ENCODE data around the gene CENPE.

The CENPE gene

DNA sequence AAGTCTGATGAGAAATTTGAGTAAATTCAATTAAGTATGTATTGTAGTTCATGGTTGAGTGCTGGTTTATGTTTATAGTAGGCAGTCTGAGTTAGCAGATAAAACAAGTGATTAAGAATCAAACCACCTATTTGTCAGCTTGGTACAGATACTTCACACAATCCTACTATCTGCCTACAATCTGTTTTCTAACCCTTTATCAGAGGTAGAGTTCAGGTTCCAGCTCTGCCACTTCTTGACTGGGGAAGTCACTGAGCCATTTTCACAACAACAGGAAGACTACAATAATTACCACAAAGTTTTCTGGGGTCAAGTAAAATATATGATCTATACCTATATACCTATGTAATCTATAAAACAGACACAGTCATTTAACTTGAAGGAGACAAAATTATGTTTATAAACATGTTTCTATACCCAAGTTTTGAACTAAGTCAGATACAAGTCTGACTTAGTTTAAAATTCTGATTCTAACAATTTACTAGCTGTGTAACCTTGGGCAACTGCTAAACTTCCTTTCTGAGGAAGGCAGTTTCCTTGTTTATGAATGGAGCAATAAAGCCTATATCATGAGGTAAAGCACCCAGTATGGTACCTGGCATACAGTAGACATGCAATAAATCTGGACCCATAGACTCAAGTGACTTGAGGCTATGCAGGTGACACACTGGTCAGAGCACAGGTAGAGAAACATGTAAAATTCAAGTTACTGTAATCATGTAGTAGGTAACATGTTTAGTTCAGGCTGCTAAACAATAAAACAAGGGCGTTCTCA lies 61.3 kb downstream of the CENPE start:
- no peak for DNase-seq (ENCODE audit: low read depth in 2 of 2)

DNA sequence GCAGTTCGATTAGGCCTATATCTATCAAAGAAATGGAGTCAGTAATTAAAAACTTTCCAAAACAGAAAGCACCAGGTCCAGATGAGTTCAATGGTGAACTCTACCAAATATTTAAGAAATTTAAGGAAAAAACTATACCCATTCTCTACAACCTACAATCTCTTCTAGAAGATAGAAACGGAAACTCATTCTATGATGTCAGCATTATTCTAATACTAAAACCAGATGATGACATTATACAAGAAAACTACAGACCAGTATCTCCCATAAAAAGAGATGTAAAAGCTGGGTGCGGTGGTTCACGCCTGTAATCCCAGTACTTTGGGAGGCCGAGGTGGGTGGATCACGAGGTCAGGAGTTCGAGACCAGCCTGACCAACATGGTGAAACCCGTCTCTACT lies 69.0 kb downstream of the CENPE start:
- DNase-seq (ENCODE audit: low read depth in 2 of 2), result no peak

DNA sequence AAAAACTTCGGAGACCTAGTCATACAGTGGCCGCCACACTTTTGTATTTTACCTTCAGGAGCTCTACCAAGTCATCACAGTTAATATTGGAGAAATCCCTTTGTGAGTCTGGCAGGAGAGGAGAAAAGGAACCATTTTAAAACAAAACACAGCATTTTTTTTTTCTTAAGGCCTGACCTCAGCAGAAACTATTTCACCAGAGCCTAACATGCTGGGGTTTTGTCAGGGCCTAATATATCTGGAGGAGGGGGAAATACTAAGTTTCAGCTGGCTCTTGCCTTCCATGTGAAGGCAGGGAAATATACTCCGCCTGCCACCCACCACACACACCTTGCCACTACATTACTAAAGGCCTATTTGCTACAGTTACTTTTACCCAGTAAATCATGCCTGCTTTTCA lies 72.0 kb downstream of the CENPE start:
- no peak for DNase-seq (ENCODE audit: low read depth in 2 of 2)

DNA sequence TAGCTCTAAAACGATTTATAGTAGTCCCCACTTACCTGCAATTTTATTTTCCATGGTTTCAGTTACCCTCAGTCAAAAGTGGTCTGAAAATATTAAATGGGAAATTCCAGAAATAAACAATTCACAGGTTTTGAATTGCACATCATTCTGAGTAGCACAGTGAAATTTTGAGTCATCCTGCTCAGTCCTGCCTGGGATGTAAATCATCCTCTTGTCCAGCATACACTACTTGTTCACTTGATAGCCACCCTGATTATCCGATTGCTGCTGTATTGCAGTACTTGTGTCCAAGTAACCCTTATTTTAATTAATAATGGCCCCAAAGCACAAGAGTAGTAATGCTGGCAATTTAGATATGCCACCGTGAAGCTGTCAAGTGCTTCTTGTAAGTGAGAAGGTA lies 75.0 kb downstream of the CENPE start:
- DNase-seq (ENCODE audit: low read depth in 2 of 2), result no peak

DNA sequence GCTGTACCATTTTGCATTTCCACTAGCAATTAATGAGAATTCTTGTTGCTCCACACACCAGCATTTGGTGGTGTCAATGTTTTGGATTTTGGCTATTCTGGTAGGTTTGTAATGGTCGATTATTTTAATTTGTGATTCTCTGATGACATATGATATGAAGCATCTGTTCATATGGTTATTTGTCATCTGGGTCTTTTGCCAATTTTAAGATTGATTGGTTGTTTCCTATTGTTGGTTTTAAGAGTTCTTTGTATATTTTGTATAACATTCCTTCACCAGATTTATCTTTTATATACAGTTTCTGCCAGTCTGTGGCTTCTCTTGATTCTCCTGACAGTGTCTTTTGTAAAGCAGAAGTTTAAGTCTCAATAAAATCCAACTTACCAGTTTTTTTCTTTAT lies 80.0 kb downstream of the CENPE start:
- no peak for DNase-seq (ENCODE audit: low read depth in 2 of 2)

DNA sequence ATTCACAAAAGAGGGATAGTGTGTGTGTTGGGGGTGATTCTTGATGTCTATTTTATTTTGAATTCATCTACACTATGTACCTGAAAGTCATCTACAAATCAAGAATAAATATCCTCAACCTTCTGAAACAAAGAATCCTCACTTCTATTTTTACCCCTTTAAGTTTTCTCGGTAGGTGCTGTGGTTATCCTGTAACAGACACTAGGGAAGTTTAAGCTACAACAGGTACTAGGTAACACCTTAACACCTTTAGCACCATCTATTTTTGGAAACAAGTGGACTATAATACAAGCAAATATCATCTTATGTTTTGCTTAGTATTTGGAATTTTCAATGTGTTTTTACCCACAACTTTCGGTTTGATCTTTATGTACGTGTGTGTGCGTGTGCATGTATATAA lies 86.5 kb downstream of the CENPE start:
- DNase-seq (ENCODE audit: low read depth in 2 of 2), result no peak

DNA sequence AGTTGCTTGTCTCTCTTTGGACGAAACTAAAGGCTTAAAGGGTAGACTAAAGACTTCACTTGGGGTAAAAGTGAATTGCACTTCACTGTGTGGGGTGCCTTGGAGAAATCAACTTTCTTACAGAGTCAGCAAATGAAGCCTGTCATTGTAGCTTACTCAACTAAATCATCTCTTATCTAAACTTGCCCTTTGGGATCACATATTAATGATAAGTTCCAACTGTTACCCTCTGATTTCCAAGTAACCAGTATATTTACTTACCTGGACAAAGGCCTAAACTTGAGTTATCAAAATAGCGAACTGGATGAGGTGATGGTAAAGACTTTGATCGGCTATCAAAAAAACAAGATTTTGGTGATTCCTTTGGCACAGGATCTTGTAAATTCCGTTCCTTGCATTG lies 89.6 kb downstream of the CENPE start:
- DNase-seq (ENCODE audit: low read depth in 2 of 2), result no peak

DNA sequence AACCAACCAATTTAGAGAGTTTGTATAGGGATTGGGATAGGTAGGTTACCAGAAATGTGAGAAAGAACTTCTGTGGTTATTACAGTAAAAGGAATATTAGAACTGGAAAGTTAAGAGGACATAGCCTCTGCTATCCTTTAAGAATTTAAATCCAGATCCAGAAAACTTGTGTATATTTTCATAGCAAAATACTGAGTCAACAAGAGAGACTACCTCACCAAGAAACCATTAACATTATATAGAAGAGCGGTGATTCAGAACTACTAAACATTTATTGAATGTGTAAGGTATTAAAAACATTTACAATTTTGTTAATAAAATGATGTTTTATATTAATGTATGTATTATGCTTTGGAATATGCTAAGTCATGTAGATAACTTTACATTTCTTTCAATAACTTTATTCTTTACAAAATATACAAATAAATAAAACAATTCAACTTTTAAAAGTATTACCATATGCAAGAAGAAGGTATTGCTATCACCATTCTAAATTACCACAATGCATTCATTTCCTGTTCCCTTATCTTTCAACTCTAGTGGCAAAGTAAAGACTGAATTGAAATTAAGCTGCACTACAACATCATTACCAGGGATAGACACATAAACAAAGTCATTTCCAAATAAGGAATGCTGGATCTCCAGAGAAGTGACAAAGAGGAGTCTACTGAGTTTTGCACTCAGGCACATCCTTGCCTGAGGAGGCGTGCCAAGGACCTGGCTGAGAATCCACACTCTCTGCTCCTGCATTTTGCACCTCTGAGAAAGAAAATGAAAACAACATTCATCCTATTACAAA lies 92.4 kb downstream of the CENPE start:
- no peak for DNase-seq (ENCODE audit: low read depth in 2 of 2)

DNA sequence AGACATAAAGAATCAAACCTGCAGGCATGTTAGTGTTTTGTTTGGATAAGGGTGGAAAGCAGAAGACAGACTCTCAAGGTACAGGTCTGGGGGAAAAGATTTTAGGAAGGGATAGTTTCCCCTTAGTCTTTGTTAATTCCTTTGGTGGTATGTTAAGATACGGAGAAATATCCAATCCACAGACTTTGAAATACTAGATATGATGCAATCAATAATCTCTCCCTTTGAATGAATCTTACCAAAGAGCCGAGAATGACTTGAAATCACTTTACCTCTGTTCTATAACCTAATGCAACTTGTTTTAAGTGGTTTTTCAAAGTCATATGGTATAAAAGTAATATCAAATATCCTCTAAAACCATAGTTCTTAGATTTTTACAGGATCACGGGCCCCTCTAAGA lies 93.3 kb downstream of the CENPE start:
- no peak for DNase-seq (ENCODE audit: low read depth in 2 of 2)

DNA sequence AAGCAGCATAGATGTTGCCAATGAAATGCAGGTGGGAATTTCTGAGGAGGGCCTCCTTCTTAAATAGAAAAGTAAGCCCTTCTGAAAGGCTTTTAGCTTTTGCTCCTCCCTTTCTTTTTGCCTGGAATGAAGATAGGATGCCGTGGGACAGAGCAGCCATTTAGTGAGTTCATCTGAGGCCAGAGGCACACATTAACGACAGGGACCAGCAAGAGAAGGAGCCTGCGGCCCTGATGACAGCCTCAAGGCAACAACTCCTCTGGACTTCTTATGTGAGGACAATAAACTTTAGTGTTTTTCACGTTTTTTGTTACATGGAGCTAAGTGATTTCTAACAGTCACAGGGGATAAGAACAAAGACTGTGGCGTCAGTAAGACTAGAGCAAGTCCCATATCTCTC lies 97.5 kb downstream of the CENPE start:
- DNase-seq (ENCODE audit: low read depth in 2 of 2), result no peak

DNA sequence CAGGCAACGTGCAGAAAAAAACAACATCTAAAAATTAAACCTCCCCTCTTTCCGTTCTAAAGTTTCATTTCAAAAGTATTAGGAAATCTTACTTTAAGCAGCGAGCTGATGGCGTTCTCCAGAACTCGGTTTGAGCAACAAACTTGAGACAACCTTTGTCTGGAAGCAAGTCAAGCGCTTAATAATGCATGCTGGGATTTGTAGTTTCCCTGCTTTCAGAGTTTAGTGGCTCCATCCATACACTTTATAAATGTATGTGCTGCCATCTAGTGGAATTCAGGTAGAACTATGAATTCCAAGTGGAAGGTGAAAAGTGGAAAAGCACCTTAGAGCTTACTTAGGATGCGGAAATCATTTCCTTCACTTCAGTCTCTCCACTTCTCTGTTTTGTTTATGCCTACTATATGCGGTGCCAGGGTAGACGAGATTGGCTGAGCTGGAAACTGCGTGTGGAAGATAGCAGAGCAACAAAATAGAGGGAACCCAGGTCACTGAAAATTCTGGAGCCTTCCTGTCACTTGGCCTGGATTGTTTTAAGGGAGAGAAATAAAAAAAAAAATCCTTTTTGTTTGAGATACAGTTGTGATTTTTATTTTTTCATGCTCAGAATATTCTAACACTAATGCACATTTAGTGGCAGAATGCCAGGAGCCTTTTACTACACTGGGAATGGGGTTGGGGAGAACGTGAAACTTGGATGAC lies 98.3 kb downstream of the CENPE start, which contains the start of gene BDH2:
Gene BDH2 (minus strand): TSS at position 144 of the 702 bp plus-strand sequence. CDS start 3,580 bp downstream, outside the sequence.
- DNase-seq (ENCODE audit: low read depth in 2 of 2), result no peak

DNA sequence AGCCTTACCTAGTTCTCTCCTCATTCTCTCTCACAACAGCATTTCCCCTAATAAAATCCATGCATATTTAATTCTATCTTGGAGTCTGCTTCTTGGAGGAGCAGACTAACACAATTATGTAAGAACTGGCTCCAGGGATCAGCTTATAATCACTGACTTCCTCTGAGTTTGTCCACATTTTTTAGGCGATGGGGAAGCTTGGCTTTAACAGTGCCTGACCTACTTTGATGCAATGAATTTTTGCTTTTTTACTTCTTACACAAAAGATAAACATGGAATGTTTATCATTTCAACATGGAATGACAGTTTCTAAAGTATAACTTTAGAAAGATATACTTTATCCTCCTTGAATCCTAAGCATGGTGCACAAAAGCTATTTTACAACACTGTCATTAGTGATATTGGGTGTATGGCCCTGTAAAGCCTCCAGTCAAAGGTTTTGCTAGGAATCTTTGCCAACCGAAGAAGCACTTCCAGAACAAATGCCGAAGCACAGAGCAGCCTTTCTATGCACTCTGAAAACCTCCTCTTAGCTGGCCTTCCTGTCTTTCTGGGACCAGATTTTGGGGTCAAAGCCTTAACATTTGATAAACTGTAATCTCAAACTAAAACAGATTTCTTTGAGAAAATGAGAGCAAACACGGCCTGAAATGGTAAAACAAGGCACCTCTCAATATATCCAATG lies 99.2 kb downstream of the CENPE start:
- no peak for DNase-seq (ENCODE audit: low read depth in 2 of 2)

DNA sequence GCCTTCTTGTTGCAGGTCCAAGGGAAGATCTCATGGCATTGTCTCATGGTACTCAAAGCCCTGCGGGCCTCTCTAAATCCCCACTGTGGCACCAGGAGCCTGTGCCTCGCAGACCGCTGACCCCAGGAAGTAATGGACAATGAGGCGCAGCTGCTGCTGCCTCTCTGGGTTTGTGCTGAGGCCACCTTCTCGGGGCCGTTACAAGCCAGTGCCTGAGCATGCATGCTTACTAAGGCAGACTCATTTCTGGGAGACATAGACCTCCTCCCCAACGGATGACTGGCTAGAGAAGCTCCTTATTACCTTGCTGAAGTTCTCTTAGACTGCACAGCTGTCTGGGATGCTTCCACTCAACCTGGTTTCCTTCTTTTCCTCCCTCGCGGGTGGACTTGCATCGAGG lies 99.8 kb downstream of the CENPE start:
- no peak for DNase-seq (ENCODE audit: low read depth in 2 of 2)

DNA sequence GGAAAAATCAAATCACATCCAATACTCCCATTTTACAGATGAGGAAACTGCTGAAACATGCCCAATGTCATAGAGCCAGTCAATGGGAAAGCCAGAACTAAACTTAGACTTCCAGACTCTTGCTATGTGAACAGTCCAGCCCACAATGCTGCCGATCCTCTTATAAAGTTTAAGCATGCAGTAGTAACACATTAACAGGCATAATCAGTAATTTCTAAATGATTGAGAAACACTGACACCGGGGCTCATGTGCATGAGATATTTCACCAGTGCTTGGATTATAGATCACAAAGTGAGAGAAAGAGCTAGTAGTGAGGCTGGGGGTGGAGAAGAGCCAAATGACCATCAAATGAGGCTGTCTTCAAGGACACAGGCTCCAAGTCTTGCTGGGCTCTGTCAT lies 101.0 kb downstream of the CENPE start:
- DNase-seq (ENCODE audit: low read depth in 2 of 2), result no peak

DNA sequence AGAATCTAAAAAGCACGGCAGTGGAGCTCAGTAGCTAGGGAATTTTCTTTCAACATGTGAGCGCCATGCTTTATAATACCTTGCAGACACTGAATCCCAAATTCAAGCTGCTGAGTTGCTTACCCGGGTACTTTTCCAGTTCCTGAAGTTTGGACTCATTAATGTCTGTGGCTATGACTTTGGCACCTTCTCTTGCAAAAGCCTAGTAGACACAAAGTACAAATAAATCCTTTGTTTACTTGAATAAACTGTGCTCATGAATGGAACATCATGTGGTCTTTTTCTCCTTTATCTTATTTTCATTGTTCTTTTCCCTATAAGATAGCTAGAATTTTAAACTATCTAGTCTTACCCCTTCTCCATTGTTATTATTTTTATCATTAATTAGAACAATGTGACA lies 103.1 kb downstream of the CENPE start:
- no peak for DNase-seq (ENCODE audit: low read depth in 2 of 2)

DNA sequence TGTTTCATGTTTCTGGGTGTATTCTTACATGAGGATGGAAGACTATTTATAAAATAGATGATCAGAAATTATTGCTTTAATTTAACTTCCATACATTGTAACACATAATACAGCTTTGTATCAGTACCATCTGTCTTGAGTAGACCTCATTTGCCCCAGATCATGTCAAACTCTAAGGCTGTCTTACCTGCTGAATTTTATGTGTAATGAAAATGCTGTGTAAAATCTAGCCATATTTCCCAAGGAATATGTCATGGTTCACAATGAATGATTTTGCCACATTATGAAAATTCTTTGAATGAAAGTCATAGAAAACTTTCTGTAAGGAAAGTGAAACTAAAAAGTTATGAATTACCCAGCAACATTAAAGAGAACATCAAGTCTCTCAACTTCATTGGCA lies 105.9 kb downstream of the CENPE start:
- no peak for DNase-seq (ENCODE audit: low read depth in 2 of 2)

DNA sequence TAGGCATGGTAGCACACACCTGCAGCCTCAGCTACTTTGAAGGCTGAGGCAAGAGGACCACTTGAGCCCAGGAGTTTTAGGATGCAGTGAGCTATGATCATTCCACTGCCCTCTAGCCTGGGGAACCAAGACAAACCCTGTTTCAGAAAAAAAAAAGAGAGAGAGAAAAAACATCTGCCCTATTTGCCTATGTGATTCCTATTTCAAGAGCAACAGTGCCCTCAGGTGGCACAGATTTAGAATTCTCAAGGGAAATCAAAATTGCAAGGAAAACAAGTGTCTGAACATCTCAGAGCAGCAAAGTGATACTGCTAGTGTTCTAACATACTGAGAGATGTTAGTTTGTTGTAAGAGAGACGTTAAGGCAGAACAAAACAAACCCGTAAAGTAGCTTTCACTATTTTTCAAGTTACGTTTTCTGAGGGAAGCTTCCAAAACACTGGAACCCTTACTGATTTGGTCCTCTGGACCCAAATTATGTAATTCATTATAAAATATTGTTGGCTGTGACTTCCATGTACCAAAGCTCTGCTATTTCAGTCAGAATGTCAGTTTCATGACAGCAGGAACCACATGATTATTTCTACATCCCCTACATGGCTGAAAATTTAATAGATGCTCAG lies 106.4 kb downstream of the CENPE start:
- no peak for DNase-seq (ENCODE audit: low read depth in 2 of 2)

DNA sequence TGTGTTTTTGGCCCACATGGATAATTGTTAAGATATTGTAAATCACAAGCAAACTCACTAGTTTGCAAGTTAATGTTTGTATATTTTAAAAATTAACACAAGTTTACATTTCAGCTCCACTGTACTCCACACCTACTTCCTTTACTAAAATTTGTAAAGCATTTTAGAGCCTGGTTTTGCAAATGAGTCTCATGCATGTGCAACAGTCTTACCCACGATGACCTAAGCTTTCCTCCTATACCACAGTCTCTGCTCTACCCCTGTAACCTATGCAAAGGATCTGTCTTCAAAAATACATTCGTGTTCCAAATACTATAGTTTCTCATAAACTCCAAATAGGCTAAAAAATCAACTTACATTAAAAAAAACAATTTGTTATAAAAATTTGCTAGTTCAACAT lies 108.7 kb downstream of the CENPE start:
- DNase-seq (ENCODE audit: low read depth in 2 of 2), result no peak

DNA sequence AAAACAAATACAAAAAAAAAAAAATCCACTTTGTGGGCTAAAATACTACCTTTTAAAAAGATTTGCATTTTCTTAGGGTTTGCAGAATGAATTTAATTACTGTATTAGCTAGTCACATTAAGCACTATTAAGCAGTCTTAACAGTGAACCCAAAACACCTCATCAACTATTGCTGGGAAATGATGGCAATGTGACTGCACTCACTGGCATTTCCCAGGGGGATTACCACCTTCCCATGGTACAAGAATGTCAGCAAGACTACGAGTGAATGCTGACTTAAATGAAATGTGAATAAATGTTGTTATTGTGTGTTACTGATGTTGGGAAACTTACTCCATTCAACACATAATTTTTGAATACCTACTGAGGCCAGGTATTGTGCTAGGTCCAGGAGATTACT lies 111.6 kb downstream of the CENPE start:
- DNase-seq (ENCODE audit: low read depth in 2 of 2), result no peak

DNA sequence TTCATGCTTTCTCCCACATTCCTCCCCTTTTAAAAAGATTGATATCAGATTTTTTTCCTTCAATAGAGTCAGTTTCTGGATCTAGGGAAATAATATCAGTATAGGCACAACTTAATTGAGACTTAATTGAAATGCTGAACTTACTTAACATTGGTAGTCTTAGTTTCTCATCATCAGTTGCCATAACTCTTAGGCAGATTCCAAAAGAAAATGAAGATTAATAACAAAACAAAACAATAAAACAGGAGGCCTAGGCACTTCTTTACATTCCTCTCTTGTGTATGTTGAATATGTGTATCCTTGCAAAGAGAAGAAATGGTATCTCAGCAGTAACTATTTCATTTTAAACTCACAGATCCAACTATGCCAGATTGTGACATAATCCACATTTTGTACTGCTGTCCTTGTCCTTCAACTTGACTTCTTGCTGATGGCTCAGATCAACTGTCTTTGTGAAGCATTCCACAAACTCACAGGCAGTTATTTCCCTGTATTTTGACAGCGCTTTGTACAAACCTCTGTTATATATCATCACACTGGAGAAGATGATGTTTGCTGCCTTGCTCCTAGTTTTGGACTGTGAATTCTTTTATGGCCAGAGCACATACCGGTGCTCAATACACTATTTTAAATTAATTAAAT lies 112.5 kb downstream of the CENPE start:
- DNase-seq (ENCODE audit: low read depth in 2 of 2), result no peak

DNA sequence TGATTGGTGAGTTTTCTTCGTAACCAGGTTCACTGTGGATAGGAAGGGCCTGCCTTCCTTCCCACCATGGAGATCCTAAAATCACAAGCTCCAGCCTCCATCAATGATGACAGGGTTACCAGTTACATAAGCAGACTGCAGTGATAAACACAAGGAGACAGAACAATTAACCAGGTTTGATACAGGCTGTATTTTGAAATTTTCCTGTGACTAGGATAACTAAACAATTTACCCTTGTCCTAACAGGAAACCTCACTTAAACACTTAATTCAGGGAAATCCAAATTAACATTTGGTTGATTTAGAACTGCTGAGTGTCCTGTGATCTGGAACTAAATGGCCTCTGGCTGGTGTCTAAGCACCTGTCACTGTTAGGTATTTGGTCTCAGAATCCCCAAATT lies 118.5 kb downstream of the CENPE start:
- DNase-seq (ENCODE audit: low read depth in 2 of 2), result no peak

Measured in stimulated activated CD8-positive, alpha-beta memory T cell treated with anti-CD3 and anti-CD28 coated beads, Interleukin-15, amount 100 ng/mL, for 4 hours (primary cell).